GM10847 (cell line): ENCODE measurements around the gene MOSMO.

Source experiments
- POLR2A ChIP-seq: IDR thresholded peaks from 2 replicates; pipeline ENCODE4 v1.6.1; 2011; ENCODE audit not compliant: insufficient read length; ENCODE audit errors: extremely low read depth

MOSMO gene

GRCh38 chr16:22007509-22008214, at the start of gene MOSMO:
Gene MOSMO, plus strand, starts transcription at chr16:22008111. Its CDS starts 191 bp downstream, at chr16:22008302.
- peak; percentile 60 for TF ChIP-seq POLR2A

DNA sequence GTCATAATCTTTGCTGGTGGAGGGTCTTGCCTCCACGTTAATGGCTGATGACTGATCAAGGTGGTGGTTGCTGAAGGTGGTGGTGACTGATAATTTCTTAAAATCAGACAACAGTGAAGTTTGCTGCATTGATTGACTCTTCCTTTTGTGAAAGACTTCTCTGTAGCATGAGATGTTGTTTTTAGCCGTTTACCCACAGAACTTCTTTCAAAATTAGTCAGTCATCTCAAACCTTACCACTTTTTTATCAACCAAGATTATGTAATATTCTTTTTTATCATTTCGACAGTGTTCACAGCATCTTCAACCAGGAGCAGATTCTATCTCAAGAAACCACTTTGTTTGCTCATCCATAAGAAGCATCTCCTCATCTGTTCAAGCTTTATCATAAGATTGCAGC, 48.9 kb upstream of the MOSMO start:
- no peak for TF ChIP-seq POLR2A

DNA sequence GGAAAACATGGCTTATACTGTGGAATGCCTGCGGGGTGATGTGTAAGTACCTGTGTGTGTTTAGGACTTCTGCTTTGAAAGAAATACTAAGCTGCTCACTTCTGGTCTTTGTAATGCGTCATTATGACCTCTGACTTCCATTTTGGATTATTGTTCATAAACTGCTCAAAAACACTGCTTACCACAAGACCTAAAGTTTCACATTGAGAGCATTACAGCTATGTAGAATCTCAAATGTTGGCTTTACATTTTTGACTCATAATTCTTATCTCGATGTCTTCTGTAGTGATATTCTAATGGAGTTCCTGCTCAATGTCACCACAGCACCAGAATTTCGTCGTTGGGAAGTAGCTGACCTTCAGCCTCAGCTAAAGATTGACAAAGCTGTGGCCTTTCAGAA, 45.4 kb upstream of the MOSMO start:
- TF ChIP-seq POLR2A = no peak

GRCh38 chr16:21963887-21964286, 44.0 kb upstream of the MOSMO start:
- TF ChIP-seq POLR2A = no peak

DNA sequence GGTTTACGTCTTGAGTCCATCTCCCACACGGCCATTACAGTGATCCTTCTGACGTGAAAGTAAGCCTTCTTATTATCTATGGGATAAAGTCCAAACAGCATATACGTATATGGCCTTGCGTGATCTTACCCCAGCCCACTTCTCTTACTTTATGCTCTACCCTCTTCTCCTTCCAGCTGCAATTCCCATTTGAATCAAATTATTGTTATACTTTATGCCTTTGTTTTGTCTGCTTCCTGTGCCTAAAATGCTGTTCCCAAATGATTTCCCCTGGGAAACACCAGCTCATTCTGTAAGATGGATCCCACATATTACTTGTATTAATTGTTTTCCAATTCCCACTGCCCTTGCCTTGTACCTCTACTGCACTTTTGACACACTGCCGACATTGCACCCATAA, 43.6 kb upstream of the MOSMO start:
- TF ChIP-seq POLR2A = no peak

DNA sequence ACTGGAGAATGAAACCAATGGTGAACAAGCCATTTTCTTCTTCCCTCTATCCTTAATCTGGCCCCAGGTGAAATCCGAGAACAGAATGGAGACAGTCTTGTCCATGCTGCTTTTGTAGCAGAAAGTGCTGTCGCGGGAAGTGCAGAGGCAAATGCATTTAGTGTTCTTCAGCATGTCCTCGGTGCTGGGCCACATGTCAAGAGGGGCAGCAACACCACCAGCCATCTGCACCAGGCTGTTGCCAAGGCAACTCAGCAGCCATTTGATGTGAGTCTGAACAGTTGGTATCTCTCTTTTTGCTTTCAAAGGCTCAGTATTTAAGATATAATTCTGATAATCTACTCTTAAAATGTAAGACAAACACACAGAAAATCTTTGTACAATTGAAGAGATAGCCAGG, 36.1 kb upstream of the MOSMO start:
- no peak for TF ChIP-seq POLR2A

DNA sequence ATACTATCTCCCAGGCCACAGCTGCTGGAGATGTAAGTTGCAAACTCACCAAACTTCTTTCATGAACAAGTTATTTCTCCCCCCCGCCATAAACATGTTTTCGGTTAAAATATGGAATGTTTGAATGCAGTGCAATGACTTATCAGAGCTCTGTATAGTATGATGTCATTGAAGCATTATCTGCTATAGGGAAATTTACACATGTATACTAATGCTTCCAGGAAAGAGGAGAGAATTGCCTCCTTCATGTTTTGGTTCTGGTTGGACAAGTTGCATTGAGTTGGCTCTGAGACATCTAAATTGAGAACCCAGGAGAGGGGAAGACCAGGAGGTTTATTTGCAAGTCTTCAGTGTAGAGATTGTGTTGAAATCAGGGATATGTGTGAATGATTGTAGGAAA, 34.0 kb upstream of the MOSMO start:
- no peak for TF ChIP-seq POLR2A

DNA sequence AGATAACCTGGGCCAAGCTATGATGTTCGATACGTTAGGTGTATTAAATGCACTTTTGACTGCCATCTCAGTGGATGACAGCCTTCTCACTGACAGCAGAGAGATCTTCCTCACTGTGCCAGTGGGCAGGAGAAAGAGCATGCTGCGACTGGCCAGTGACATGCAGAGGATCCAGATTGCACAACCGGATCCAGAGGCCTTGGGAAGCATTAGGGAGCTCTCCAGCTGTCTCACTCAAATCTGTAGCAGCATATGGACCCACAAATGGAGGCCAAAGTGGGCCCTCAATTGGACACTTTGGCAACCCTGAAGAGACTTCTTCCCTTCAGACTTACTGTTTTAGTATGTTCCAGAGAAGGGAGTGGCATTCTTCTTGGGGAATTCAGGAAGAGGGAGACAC, 27.9 kb upstream of the MOSMO start:
- no peak for TF ChIP-seq POLR2A

- TF ChIP-seq POLR2A = no peak
These were observed 25.8 kb upstream of the MOSMO start for GRCh38 chr16:21982108-21982507.

DNA sequence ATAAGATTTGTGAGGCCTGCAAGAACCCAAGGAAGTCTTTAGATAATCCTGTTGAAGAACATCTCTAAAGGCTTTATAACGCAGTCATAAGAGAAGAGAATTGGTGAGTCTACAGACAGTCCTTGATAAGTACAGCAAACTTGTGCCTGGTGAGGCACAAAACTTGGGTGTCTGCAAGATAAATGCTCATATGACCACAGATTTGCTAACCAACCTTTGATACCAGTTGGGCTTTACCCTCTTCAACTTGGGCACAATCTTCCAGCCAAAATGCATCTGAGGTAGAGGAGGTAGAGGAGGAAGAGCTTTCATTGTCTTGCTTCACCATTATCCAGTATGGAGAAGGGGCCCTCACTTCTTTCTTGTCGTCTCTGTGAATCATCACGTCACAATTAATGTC, 23.8 kb upstream of the MOSMO start:
- TF ChIP-seq POLR2A = no peak

DNA sequence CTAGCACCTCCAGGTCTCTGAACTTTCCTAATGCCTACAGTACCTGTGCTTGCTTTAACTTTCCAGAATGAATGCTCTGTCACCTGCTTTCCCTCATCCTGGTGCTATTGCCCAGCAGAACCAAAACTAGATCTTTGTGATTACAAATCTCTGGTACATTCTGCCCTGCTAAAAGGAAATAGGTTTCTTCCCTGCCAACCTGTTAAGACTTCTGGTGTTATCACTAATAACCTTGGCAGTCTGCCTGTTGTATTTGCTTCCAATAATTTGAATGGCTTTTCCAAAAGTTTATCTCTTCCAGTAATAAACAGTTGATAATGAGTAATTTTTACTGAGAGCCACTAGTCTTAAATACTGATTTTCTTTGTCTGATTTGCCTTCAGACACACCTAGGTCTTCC, 22.4 kb upstream of the MOSMO start:
- TF ChIP-seq POLR2A = no peak

- TF ChIP-seq POLR2A = no peak
These were observed 21.1 kb upstream of the MOSMO start for GRCh38 chr16:21986692-21987246.

- no peak for TF ChIP-seq POLR2A
These were observed 20.4 kb upstream of the MOSMO start for GRCh38 chr16:21987498-21987897.

DNA sequence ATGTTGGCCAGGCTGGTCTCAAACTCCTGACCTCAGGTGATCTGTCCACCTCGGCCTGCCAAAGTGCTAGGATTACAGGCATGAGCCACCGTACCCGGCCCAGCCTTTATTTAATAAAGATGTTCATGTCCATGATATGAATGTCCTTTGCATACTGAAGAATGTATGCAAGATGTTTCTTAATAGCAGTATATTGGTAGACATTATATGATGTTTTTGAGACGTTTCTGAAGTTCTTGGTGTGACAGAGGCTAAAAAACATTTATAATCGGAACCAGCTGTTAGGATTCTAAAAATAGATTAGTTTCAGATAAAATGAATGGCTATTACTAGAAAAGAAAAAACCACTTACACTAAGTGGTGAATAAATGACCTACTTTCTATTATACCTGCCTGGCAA, 18.8 kb upstream of the MOSMO start:
- no peak for TF ChIP-seq POLR2A

- no peak for TF ChIP-seq POLR2A
These were observed 18.2 kb upstream of the MOSMO start for GRCh38 chr16:21989751-21990150.

DNA sequence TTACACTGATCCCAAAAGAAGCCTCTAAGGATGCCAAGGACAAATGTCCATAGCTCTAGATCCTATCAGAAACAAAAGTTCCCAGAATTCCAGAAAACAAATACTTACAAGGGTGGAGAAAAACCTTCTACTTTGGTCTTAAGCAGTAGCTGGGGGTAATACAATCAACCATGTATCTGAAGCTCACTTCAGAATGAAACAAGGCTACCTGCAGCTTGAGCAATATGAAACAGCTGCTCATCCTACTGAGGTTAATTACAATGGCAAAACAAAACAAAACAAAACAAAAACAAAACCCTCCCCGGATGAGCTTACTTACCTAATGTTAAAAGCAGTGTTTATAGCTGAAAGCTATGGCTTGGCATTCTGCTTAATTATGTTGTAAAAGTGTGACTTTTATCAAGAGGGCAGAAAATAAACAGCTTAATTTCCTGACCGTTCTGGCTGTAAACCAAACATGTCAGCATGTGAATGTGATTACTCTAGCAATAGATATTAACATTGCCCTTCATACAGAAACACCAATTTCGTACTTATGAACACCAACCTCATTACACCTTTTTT, 17.4 kb upstream of the MOSMO start:
- TF ChIP-seq POLR2A = no peak

DNA sequence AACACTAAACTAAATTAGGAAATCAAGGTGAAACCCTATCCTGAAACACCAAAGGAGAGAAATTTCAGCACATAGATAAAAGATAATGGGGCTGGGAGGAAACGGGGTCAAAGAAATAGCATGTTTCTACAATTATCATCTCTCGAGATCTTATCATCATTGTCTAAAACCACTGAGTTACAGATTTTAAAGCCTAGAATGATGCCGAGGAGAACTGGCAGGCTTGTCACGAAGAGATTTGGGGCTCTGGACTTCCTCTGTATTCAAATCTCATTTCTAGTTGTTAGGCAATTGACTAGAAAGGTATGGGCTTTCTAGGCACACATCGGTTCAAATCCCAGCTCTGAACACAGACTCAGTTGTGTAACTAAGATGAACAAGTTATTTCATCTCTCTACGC, 16.3 kb upstream of the MOSMO start:
- no peak for TF ChIP-seq POLR2A
